NT2/D1 (cell line): ENCODE measurements around the gene MRPL51.

ENCODE experiments used
- DNase-seq: peaks from one replicate; pipeline ENCODE4 v3.0.0-alpha.2; 2011; ENCODE audit warnings: low read depth, low spot score
- H3K27me3 ChIP-seq: 2 replicates; pipeline ENCODE4 v1.6.0; 2011; ENCODE audit warnings: mild to moderate bottlenecking; ENCODE audit not compliant: insufficient read length, insufficient read depth
- H3K36me3 ChIP-seq: 2 replicates; pipeline ENCODE4 v1.6.1; 2011; ENCODE audit warnings: mild to moderate bottlenecking, low read length, mixed read lengths; ENCODE audit not compliant: insufficient read depth, insufficient read length
- H3K4me1 ChIP-seq: 2 replicates; pipeline ENCODE4 v1.5.1; 2011; ENCODE audit not compliant: insufficient read depth, insufficient read length
- H3K4me3 ChIP-seq: 2 replicates; pipeline ENCODE4 v1.5.1; 2011; ENCODE audit warnings: low read depth; ENCODE audit not compliant: insufficient read length
- H3K9ac ChIP-seq: 2 replicates; pipeline ENCODE4 v1.6.0; 2011; ENCODE audit warnings: low read depth; ENCODE audit not compliant: insufficient read length
- H3K9me3 ChIP-seq: 2 replicates; pipeline ENCODE4 v1.5.1; 2011; ENCODE audit warnings: mild to moderate bottlenecking, low read length; ENCODE audit not compliant: insufficient read depth
- SUZ12 ChIP-seq: IDR thresholded peaks from 2 replicates; pipeline ENCODE4 v1.6.1; 2011; ENCODE audit not compliant: insufficient read length, insufficient read depth; ENCODE audit errors: extremely low read depth
- YY1 ChIP-seq: IDR thresholded peaks from 2 replicates; pipeline ENCODE4 v1.6.1; 2011; ENCODE audit not compliant: insufficient read length, insufficient read depth
- ZNF274 ChIP-seq: IDR thresholded peaks from 2 replicates; pipeline ENCODE4 v1.6.1; 2011; ENCODE audit warnings: mild to moderate bottlenecking, low read depth, low read length

The MRPL51 gene

GRCh38 chr12:6534695-6534944, 41.6 kb upstream of the MRPL51 start:
- Histone ChIP-seq H3K36me3 (peaks cover 81% of the 10 kb centered on the region), H3K27me3 (no peaks in the 10 kb centered on the region), H3K9me3 (no peaks in the 10 kb centered on the region), H3K4me1 (peaks cover 32% of the 10 kb centered on the region), H3K4me3 (peak overlapping the region; percentile 99), H3K9ac (peak overlapping the region; percentile 100)
- TF ChIP-seq YY1 (no peak), ZNF274 (no peak), SUZ12 (no peak)
- no peak for DNase-seq

- Histone ChIP-seq H3K4me1 (peaks cover 32% of the 10 kb centered on the region), H3K9ac (peak within 1 kb of the TSS; percentile 100), H3K9me3 (no peaks in the 10 kb centered on the region), H3K4me3 (peak within 1 kb of the TSS; percentile 99), H3K36me3 (peaks cover 81% of the 10 kb centered on the region), H3K27me3 (no peaks in the 10 kb centered on the region)
- DNase-seq: peak; percentile 100
- TF ChIP-seq YY1: no peak
- TF ChIP-seq SUZ12: no peak
- TF ChIP-seq ZNF274: no peak
Measured at GRCh38 chr12:6533923-6534694, 41.0 kb upstream of the MRPL51 start, which contains the start of gene GAPDH. Gene GAPDH (plus strand): TSS chr12:6534517. CDS start chr12:6534833, 316 bp downstream.

- no peak for DNase-seq
- Histone ChIP-seq H3K27me3 (no peaks in the 10 kb centered on the region), H3K36me3 (peaks cover 81% of the 10 kb centered on the region), H3K4me1 (peaks cover 36% of the 10 kb centered on the region), H3K4me3 (peak overlapping the region; percentile 99), H3K9me3 (no peaks in the 10 kb centered on the region), H3K9ac (peak overlapping the region; percentile 100)
- no peak for TF ChIP-seq YY1
- TF ChIP-seq ZNF274: no peak
- no peak for TF ChIP-seq SUZ12
Measured at GRCh38 chr12:6533653-6533922, 40.5 kb upstream of the MRPL51 start.

GRCh38 chr12:6532927-6533652, 40.0 kb upstream of the MRPL51 start:
- H3K9ac ChIP-seq: peak overlapping the region; percentile 100
- peak; percentile 93 for DNase-seq
- TF ChIP-seq SUZ12 (no peak), ZNF274 (no peak), YY1 (no peak)
- no peaks in the 10 kb centered on the region for H3K27me3 ChIP-seq
- peak overlapping the region; percentile 99 for H3K4me3 ChIP-seq
- H3K9me3 ChIP-seq: no peaks in the 10 kb centered on the region
- peaks cover 81% of the 10 kb centered on the region for H3K36me3 ChIP-seq
- H3K4me1 ChIP-seq: peaks cover 40% of the 10 kb centered on the region

- H3K9ac ChIP-seq: peak overlapping the region; percentile 100
- H3K27me3 ChIP-seq: no peaks in the 10 kb centered on the region
- peaks cover 81% of the 10 kb centered on the region for H3K36me3 ChIP-seq
- H3K4me3 ChIP-seq: peak overlapping the region; percentile 99
- peak; percentile 88 for DNase-seq
- H3K4me1 ChIP-seq: peaks cover 42% of the 10 kb centered on the region
- no peak for TF ChIP-seq ZNF274
- no peak for TF ChIP-seq YY1
- TF ChIP-seq SUZ12: no peak
- no peaks in the 10 kb centered on the region for H3K9me3 ChIP-seq
Measured at GRCh38 chr12:6532051-6532926, 39.2 kb upstream of the MRPL51 start.

GRCh38 chr12:6530576-6531260, 37.7 kb upstream of the MRPL51 start:
- Histone ChIP-seq H3K27me3 (no peaks in the 10 kb centered on the region), H3K9ac (peak overlapping the region; percentile 28), H3K9me3 (no peaks in the 10 kb centered on the region), H3K4me1 (peaks cover 32% of the 10 kb centered on the region), H3K36me3 (peaks cover 81% of the 10 kb centered on the region), H3K4me3 (no peak overlapping the region)
- no peak for TF ChIP-seq YY1
- TF ChIP-seq SUZ12: no peak
- no peak for TF ChIP-seq ZNF274
- DNase-seq: no peak
